T-helper 1 cell treated with Interleukin-12 subunit alpha and Interleukin-12 subunit beta and Interleukin-4 antibody, amounts not matched to agents 30 μg/mL and 1 μg/mL, for 36 hours (primary cell): Measurements from ENCODE around the gene PPM1D.

ENCODE experiments used
- H3K27ac Mint-ChIP-seq: one replicate; pipeline ENCODE4 v1.8.0; 2021; ENCODE audit warnings: mild to moderate bottlenecking, mixed read lengths
- H3K27me3 Mint-ChIP-seq: one replicate; pipeline ENCODE4 v1.8.0; 2021; ENCODE audit warnings: low read depth, mixed read lengths
- H3K36me3 Mint-ChIP-seq: one replicate; pipeline ENCODE4 v1.8.0; 2021; ENCODE audit warnings: low read depth, mixed read lengths
- H3K4me1 Mint-ChIP-seq: one replicate; pipeline ENCODE4 v1.8.0; 2021; ENCODE audit warnings: low read depth, mixed read lengths
- H3K4me3 Mint-ChIP-seq: one replicate; pipeline ENCODE4 v1.8.0; 2021; ENCODE audit warnings: mild to moderate bottlenecking, moderate library complexity, mixed read lengths
- H3K9me3 Mint-ChIP-seq: one replicate; pipeline ENCODE4 v1.8.0; 2021; ENCODE audit warnings: mixed read lengths

Gene PPM1D

GRCh38 chr17:60622961-60623360 is 23.0 kb downstream of the PPM1D start:
- no peak overlapping the region for H3K4me3 Mint-ChIP-seq
- no peak overlapping the region for H3K27ac Mint-ChIP-seq
- no peaks in the 10 kb centered on the region for H3K9me3 Mint-ChIP-seq
- peaks cover 6% of the 10 kb centered on the region for H3K4me1 Mint-ChIP-seq
- H3K36me3 Mint-ChIP-seq = peaks cover 2% of the 10 kb centered on the region
- H3K27me3 Mint-ChIP-seq = no peaks in the 10 kb centered on the region

GRCh38 chr17:60623415-60623814 is 23.4 kb downstream of the PPM1D start:
- Mint-ChIP-seq H3K4me3 (no peak overlapping the region), H3K36me3 (peaks cover 2% of the 10 kb centered on the region), H3K27me3 (no peaks in the 10 kb centered on the region), H3K27ac (no peak overlapping the region), H3K4me1 (peaks cover 5% of the 10 kb centered on the region), H3K9me3 (no peaks in the 10 kb centered on the region)

DNA sequence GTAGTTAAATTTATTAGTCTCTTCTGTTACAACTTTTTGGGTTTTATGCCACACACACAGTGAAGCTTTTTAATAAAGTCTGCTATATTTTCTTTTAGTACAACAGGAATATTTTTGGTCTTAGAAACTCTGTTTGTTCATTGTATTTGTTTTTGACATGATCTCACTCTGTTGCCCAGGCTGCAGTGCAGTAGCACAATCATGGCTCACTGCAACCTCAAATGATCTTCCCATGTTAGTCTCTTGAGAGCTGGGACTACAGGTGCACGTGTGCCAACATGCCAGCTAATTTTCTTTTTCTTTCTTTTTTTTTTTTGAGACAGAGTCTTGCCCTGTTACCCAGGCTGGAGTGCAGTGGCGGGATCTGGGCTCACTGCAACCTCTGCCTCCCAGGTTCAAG is 27.1 kb downstream of the PPM1D start:
- H3K9me3 Mint-ChIP-seq = no peaks in the 10 kb centered on the region
- H3K36me3 Mint-ChIP-seq = peaks cover 4% of the 10 kb centered on the region
- H3K4me3 Mint-ChIP-seq = no peak overlapping the region
- peaks cover 7% of the 10 kb centered on the region for H3K4me1 Mint-ChIP-seq
- H3K27me3 Mint-ChIP-seq = no peaks in the 10 kb centered on the region
- no peak overlapping the region for H3K27ac Mint-ChIP-seq

GRCh38 chr17:60628252-60628889 is 28.4 kb downstream of the PPM1D start:
- no peak overlapping the region for H3K27ac Mint-ChIP-seq
- no peak overlapping the region for H3K4me3 Mint-ChIP-seq
- H3K9me3 Mint-ChIP-seq = no peaks in the 10 kb centered on the region
- peaks cover 6% of the 10 kb centered on the region for H3K4me1 Mint-ChIP-seq
- H3K36me3 Mint-ChIP-seq = peaks cover 4% of the 10 kb centered on the region
- H3K27me3 Mint-ChIP-seq = no peaks in the 10 kb centered on the region

DNA sequence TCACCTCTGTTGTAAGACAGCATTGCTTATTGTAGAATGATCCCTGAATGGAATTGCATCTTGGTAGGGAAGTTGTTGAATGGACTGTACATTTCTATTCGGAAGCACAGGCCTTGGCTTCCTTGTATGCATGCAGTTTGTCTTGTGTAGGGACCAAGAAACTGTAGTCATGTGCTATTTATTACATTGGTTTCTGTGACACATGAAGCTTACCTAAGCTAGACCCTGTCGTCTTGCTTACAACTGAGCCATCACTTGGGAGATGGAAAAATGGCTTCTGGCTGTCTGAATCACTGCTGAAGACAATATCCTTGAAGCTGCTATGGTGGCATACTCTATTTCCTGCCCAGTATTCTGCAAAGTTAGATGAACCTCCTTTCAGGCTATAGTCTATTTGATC is 29.1 kb downstream of the PPM1D start:
- Mint-ChIP-seq H3K36me3 (peaks cover 4% of the 10 kb centered on the region), H3K27ac (no peak overlapping the region), H3K9me3 (no peaks in the 10 kb centered on the region), H3K4me1 (peaks cover 6% of the 10 kb centered on the region), H3K4me3 (no peak overlapping the region), H3K27me3 (no peaks in the 10 kb centered on the region)

GRCh38 chr17:60630352-60630751 is 30.4 kb downstream of the PPM1D start:
- H3K36me3 Mint-ChIP-seq = peaks cover 6% of the 10 kb centered on the region
- H3K27ac Mint-ChIP-seq = no peak overlapping the region
- no peak overlapping the region for H3K4me3 Mint-ChIP-seq
- no peaks in the 10 kb centered on the region for H3K27me3 Mint-ChIP-seq
- no peaks in the 10 kb centered on the region for H3K9me3 Mint-ChIP-seq
- peaks cover 6% of the 10 kb centered on the region for H3K4me1 Mint-ChIP-seq

- Mint-ChIP-seq H3K27me3 (no peaks in the 10 kb centered on the region), H3K4me1 (peaks cover 6% of the 10 kb centered on the region), H3K4me3 (no peak overlapping the region), H3K9me3 (no peaks in the 10 kb centered on the region), H3K36me3 (peaks cover 6% of the 10 kb centered on the region), H3K27ac (no peak overlapping the region)
Measured at GRCh38 chr17:60631119-60631518, 31.1 kb downstream of the PPM1D start.

DNA sequence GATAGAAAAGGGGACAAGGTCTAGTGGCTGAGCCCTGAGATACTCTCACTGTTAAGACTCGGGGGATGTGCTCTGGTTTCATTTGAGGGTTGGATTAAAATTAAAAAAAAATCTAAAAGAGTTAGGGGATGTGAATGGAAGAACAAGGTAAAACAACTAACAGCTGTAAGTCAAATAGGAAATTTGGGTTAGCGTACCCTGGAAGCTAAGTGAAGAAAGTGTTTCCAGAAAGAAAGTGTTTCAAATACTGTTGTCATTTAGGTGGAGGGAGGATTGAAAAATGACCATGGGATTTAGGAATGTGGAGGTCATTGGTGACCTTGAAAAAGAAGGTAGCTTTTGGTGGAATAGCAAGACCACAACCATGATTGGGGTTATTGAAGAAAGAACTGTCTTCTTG is 37.7 kb downstream of the PPM1D start:
- Mint-ChIP-seq H3K9me3 (no peaks in the 10 kb centered on the region), H3K4me1 (no peaks in the 10 kb centered on the region), H3K36me3 (peaks cover 6% of the 10 kb centered on the region), H3K27ac (peak overlapping the region; percentile 29), H3K27me3 (no peaks in the 10 kb centered on the region), H3K4me3 (no peak overlapping the region)

- Mint-ChIP-seq H3K4me3 (no peak overlapping the region), H3K27me3 (no peaks in the 10 kb centered on the region), H3K4me1 (no peaks in the 10 kb centered on the region), H3K36me3 (peaks cover 6% of the 10 kb centered on the region), H3K9me3 (no peaks in the 10 kb centered on the region), H3K27ac (no peak overlapping the region)
Measured at GRCh38 chr17:60639019-60639330, 39.0 kb downstream of the PPM1D start.

DNA sequence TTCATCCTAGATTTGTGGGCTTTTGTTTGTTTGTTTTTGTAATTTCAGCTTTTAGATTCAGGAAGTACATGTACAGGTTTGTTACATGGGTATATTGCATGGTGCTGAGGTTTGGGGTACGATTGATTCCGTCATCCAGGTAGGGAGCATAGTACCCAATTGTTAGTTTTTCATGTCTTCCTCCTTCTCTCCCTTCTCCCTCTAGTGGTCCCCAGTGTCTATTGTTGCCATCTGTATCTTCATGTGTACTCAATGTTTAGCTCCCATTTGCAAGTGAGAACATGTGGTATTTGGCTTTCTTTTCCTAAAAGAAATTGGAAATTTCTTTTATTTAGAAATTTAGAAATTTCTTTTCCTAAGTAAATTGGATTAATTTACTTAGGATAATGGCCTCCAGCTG is 40.5 kb downstream of the PPM1D start:
- Mint-ChIP-seq H3K27ac (no peak overlapping the region), H3K4me3 (no peak overlapping the region), H3K27me3 (no peaks in the 10 kb centered on the region), H3K4me1 (no peaks in the 10 kb centered on the region), H3K36me3 (peaks cover 4% of the 10 kb centered on the region), H3K9me3 (no peaks in the 10 kb centered on the region)

DNA sequence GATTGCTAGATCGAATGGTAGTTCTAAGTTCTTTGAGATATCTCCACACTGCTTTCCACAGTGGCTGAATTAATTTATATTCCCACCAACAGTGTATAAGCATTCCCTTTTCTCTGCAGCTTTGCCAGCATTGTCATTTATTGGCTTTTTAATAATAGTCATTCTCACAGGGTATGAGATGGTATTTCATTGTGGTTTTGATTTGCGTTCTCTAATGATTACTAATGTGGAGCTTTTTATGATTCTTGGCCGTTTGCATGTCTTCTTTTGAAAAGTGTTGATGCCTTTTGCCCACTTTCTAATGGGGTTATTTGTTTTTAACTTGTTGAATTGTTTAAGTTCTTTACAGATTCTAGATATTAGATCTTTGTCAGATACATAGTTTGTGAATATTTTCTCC is 41.1 kb downstream of the PPM1D start:
- Mint-ChIP-seq H3K36me3 (peaks cover 4% of the 10 kb centered on the region), H3K27ac (no peak overlapping the region), H3K27me3 (no peaks in the 10 kb centered on the region), H3K4me3 (no peak overlapping the region), H3K9me3 (no peaks in the 10 kb centered on the region), H3K4me1 (no peaks in the 10 kb centered on the region)

- Mint-ChIP-seq H3K9me3 (no peaks in the 10 kb centered on the region), H3K27me3 (no peaks in the 10 kb centered on the region), H3K27ac (no peak overlapping the region), H3K4me1 (peaks cover 3% of the 10 kb centered on the region), H3K36me3 (peaks cover 4% of the 10 kb centered on the region), H3K4me3 (no peak overlapping the region)
Measured at GRCh38 chr17:60641810-60642220, 41.8 kb downstream of the PPM1D start.

DNA sequence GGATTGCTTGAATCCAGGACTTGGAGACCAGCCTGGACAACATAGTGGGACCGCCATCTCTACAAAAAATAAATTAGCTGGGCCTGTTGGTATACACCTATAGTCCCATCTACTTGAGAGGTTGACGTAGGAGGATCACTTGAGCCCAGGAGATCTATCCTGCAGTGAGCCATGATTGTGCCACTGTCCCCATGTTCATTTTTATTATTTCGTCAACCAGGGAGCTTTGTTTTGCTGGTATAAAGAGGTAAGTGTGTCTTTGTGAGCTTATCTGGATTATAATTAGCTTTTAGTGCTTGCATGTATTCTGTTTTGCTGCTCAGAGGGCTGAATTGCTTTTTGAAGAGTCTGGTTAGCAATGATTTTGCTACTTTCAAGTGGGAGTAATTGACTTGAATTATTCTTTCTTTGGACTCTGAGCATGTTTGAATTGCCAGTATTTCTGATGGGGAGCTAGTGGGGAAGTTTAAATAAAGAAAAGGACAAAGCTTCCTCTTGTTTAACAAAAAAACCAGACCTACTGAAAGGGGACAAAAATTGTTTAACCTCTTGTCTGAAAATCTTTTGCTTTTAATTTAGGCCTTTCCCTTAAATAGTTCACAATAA is 46.0 kb downstream of the PPM1D start:
- Mint-ChIP-seq H3K27me3 (no peaks in the 10 kb centered on the region), H3K4me1 (peaks cover 3% of the 10 kb centered on the region), H3K9me3 (no peaks in the 10 kb centered on the region), H3K27ac (no peak overlapping the region), H3K4me3 (no peak overlapping the region), H3K36me3 (peaks cover 15% of the 10 kb centered on the region)

DNA sequence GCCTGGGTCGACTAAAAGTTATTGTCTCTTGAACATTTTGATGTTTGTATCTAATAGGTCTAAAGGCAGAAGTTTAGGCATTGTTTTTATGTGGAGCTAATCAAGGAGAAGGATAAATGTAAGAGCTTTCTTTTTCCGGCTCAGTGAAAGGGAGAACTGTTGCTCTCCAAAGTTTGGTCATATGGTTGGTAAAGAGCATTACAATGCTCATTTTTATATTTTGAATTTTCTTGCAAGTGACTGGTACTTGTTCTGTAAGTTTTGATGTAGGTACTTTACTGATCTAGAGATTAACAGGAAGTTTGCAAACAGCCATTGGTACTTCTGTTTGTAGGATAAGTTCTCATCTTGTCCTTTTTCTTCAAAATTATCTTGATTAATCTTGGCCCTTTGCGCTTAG is 46.7 kb downstream of the PPM1D start:
- Mint-ChIP-seq H3K9me3 (no peaks in the 10 kb centered on the region), H3K36me3 (peaks cover 15% of the 10 kb centered on the region), H3K27me3 (no peaks in the 10 kb centered on the region), H3K4me3 (no peak overlapping the region), H3K4me1 (peaks cover 3% of the 10 kb centered on the region), H3K27ac (no peak overlapping the region)

DNA sequence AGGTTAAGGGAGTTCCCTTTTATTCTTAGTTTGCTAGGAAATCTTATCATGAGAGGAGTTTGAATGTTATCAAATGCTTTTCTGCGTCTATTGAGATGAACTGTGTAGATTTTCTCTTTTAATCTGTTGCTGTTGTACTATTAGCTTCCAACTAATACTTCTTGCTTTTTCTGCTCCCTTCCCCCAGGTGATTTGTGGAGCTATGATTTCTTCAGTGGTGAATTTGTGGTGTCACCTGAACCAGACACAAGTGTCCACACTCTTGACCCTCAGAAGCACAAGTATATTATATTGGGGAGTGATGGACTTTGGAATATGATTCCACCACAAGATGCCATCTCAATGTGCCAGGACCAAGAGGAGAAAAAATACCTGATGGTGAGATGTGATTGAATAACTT is 47.7 kb downstream of the PPM1D start:
- no peaks in the 10 kb centered on the region for H3K9me3 Mint-ChIP-seq
- peaks cover 8% of the 10 kb centered on the region for H3K4me1 Mint-ChIP-seq
- H3K27me3 Mint-ChIP-seq = no peaks in the 10 kb centered on the region
- peaks cover 18% of the 10 kb centered on the region for H3K36me3 Mint-ChIP-seq
- H3K27ac Mint-ChIP-seq = no peak overlapping the region
- no peak overlapping the region for H3K4me3 Mint-ChIP-seq
